ENCODE results near the gene SIPA1L2.

GRCh38 chr1:232657426-232658005 is 27.6 kb upstream of the SIPA1L2 start:
- TF ChIP-seq POLR2A (IDR thresholded peaks at IDR 0.05; ENCODE audit: low read length), result no peak
- TF ChIP-seq GATA1 (IDR thresholded peaks at IDR 0.05; ENCODE audit: low read depth, low read length), result no peak

All from erythroblast (primary cell).